HG03558 (cell line): Measurements from ENCODE around the gene MAMDC2.

ENCODE experiments used
- ATAC-seq: cut with Tn5 transposase; IDR thresholded peaks from one replicate; pipeline ENCODE4 v1.9.1; 2021; ENCODE audit warnings: moderate number of reproducible peaks; ENCODE audit not compliant: unreplicated experiment; ENCODE audit errors: extremely low read depth

The MAMDC2 gene

DNA sequence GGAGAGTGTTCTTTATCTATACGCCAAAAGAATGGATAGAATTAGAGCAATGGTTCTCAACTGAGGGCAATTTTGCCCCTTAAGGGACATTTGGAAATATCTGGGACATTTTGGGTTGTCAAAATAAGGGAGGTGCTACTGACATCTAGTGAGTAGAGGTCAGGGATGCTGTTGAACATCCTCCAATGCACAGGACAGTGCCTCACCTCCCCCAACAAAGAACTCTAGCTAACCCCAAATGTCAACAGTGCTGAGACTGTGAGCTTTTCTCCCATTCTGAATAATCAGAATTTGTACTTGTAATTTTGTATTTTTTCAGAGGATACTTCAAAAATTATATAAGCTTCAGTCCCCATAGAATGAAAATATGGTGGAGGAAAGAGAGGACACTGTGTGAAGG lies 206.6 kb downstream of the MAMDC2 start:
- no peak for ATAC-seq

DNA sequence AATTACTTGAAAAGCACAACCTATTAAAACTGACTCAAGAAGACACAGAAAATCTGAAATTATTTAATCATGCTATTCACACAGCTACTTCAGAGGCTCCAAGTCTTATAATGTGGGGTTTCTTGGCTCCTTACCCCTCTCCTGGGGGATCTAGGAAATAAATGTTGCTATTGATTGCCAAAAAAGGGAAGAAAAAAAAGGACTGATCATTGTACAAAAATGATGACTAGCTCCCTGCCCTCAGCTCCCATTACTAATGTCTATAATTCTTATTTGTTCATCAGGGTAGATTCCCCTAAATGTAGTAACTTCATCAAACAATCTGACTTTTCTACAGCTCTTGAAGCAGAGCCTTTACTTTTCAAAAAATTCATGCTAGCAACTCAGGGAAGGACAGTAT lies 211.8 kb downstream of the MAMDC2 start:
- no peak for ATAC-seq

DNA sequence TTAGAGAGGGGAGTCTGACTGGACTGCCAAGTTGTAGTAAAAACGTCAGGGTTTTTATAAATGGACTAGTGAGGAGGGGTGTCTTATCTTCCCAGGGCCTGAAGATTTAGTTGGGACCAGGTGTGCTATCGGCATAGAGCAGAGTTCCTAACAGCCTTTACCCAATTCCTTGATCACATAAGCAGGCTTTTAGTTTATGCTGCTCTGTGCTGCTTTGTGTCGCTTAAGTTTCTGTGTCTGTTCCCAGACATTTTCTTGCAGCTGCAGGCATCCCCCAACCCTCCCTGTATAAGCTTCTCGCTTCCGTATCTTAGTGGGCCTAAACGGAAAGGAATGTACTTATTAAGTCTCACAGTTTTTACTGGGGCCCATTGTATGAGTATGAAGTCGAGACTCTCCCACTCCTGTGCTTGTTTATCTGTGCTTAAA lies 212.5 kb downstream of the MAMDC2 start:
- ATAC-seq: no peak

DNA sequence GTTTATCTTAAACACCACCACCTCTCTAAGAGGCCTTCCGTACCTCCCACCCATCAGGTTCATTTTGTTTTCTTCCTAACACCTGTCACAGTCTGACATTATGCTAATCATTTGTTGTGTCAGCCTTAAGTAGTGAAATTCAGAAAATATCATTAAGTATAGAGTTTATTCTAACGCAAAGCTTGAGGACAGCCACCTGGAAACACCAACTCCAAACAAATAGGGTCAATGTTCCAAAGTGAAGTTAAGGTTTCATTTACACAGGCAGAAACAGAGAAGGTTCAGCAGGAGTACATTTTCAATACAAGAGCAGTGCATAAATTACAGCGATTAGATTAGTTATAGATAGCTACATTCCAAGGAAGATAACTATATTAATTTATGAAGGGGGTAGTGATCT lies 213.9 kb downstream of the MAMDC2 start:
- no peak for ATAC-seq

DNA sequence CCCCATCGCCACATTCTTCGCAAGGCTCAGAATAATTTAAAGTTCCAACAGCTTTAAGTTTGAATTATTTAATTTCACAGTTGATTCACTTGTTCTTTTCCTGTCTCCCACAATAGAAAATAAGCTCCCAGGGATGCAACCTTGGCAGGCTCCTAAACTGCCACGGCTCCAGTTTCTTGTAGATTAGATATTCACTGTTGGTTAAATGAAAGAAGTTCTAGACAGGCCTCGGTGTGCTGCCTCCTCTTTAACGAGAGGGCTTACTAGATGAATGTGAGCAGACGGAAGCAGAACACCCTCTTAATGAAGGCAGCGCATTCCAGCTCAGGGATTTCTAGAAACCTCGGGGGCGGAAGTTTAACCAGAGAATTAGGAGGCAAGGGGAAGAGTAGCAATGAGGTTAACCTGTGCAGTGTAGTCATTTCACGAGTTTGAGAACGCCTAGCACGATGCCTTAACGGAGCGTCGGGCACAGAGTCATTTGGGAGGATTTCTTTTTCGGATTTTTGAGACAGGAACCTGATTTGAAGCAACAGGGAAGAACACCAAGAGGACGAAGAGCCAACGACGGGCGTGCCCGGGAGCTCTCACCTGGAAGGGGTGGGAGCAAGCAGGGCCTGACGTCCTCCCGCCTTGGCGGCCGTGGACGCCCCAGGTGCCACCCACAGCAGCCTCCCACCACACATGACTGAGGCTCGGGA lies 214.5 kb downstream of the MAMDC2 start:
- ATAC-seq: peak; percentile 9

DNA sequence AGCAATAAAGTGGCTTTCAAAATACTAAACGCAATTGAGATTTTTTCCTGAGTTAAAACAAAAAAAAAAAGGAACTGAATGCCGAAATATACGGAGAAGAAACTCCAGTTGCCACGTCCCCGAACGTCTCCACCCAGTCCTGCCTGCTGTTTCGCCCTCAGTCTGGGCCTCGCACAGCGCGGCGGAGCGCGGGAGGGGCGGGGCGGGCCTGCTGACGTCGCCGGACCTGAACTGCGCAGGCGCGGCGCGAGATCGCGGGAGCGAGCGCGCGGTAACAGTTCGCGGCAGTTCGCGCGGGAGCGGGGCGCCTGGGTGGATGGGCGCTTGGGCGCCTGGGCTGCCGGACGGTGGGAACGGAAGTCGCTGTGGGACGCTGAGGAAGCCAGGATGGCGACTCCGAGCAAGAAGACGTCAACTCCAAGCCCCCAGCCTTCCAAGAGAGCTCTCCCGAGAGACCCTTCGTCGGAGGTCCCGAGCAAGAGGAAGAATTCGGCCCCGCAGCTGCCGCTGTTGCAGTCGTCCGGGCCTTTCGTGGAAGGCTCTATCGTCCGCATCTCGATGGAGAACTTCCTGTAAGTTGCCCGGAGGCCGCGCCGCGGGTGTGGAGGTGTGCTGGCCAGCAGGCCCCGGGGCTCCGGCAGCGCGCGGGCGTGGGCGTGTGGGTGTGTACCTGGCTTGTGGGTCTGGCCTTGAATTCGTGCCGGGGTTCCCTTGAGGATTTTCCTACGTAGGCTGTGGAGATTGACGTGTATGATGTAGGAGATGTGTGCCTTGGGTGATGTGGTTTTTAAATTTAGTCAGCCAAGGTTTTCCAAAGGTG lies 215.3 kb downstream of the MAMDC2 start, which contains the start of gene SMC5:
SMC5 (plus strand) TSS at position 287 of the 820 bp plus-strand sequence; CDS start at position 388, 101 bp downstream.
- ATAC-seq: peak; percentile 54

DNA sequence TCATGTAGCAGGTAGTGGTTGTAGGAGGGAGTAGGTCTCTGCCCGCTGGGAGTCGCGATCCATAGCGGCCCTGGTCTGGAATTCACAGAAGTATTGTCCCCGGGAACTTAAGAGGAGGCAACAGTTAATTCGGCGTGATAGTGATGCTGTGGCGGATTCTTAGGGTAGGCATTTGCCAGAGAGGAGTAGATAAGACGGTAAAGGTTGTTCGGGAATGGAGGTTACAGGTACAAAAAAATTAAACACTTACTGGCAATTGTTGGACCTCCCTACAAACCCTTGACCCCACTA lies 215.8 kb downstream of the MAMDC2 start:
- ATAC-seq: no peak

DNA sequence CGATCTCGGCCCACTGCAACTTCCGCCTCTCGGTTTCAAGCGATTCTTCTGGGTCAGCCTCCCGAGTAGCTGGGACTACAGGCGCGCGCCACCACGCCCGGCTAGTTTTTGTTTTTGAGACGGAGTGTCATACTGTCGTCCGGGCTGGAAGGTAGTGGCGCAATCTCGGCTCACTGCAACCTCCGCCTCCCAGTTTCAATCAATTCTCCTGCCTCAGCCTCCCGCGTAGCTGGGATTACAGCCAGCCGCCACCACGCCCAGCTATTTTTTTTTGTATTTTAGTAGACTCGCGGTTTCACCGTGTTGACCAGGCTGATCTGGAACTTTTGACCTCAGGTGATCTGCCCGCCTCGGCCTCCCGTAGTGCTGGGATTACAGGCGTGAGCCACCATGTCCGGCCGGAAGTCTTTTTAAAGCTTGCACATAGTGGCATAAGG lies 216.4 kb downstream of the MAMDC2 start:
- no peak for ATAC-seq

DNA sequence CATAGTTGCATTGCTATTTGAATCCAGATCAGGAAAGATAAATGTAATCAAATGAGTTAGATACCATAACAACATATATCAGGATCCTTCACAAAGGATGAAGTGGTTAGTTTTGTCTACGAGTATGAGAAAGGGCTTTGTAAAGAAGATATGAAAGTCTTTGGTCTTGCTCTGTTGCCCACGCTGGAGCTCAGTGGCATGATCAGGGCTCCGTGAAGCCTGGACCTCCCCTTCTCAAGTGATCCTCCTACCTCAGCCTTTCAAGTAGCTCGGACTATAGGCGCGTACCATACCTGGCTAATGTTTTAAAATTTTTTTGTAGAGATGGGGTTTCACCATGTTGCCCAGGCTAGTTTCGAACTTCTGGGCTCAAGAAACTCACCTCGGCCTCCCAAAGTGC lies 217.0 kb downstream of the MAMDC2 start:
- peak; percentile 25 for ATAC-seq

DNA sequence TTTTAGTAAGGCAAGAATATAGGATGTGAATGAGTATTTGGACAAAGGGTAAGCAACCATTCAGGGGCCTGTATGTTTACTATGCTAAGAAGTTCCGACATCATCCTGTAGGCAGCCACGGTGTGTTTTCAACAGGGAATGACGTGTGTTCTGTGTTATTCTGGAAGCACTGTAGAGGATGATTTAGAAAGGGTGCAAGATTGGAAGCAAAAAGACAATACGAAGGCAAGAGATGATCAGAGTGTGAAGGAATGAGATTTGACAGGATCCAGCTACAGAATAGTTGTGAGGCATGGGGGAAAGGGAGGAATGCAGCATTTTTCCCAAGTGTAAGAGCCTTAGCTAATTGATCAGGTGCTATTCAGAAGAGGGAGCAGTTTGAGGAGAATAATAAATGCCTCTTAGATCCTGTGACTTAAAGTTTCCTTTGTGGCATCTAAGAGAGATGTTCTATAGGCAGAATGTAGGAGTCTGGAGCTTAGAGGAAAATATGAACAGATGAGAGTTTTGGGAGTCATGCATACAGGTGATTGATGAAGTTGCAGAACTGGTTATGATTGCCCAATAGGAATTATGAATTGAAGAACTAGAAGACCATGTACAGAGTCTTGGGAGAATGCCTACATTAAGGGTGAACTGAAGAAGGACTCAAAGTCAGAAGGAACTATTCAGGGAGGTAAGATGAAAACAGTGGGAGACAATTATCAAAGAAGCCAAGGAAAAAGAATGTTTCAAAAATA lies 217.7 kb downstream of the MAMDC2 start:
- ATAC-seq: no peak

DNA sequence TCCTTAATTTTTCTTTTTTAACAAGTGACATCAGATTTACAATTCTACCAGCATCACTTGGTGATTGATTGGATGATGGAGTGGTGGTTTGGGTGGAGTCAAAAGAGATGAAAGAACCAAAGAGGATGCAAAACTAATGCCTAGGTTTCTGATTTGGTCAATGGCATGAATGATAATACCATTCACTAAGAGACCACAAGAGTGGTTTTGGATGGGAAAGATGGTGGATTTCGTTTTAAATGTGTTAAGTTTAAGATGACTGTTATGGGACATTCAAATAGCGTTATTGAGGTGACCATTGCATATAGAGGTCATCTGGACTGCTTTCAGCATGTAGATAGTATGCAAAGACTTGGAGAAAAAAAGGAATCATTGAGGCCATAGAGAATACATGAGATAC lies 218.7 kb downstream of the MAMDC2 start:
- no peak for ATAC-seq

DNA sequence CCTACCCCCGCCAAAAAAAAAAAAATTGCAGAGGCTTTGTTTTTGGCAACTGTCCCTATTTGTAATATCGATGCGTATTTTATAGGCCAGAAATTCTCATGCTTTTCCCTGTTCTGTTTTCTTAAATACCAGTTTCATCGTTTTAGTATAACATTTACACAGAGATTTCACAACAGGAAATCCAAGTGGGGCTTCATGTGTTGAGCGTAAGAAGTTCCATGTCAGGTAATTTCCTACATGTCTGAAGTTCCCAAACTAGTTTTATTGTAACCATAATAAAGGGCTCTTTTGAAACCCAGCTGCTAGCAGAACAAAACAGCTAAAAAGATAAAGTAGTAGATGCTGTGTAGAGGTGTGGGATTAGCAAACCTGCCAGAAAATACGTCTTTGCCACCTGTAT lies 219.3 kb downstream of the MAMDC2 start:
- no peak for ATAC-seq

DNA sequence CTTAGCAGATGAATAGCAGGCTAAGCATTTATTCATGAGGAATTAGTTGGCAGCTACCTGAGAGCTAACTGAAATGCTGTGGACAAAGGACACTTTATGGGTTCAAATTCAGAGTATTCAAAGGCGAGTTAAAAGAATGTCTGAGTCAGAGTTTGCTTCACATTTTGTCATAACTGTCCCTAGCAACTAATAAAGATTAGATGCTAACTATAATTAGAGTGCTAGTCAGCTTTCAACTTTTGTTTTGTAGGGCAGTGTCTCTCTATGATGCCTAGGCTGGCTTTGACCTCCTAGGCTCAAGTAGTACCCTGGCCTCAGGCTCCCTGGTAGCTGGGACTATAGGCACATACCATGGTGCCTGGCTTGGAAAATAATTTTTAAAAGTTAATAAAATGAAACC lies 219.8 kb downstream of the MAMDC2 start:
- no peak for ATAC-seq
